ENCODE measurements around the gene SRRM4. TPM values are rescaled to one million over a fixed set of nuclear protein-coding genes. Genes with fewer than 3 reads are reported as not detected.

The SRRM4 gene
- total RNA-seq, 4 donors from 2014 or later: 0.10 to 0.27 TPM; not detected in 2

- DNase-seq: no peak
- no peaks in the 10 kb centered on the region for H3K27me3 ChIP-seq
- 76 to 84% methylated on average over 5 of the region's 5 CpGs for WGBS, 2 donors
- H3K27ac ChIP-seq: no peak overlapping the region
- H3K4me3 ChIP-seq (replicated peaks in 1 of 3): no peak overlapping the region
- H3K36me3 ChIP-seq: no peaks in the 10 kb centered on the region
- no peaks in the 10 kb centered on the region for H3K9me3 ChIP-seq
- H3K4me1 ChIP-seq: no peaks in the 10 kb centered on the region
- intact Hi-C loops (cut with DNase I): no loop called here
- TF ChIP-seq POLR2A (IDR thresholded peaks at IDR 0.05) (no peak), CTCF (IDR thresholded peaks at IDR 0.05) (no peak)
Measured at GRCh38 chr12:119071638-119072231, 90.4 kb downstream of the SRRM4 start.

GRCh38 chr12:119072440-119072839 is 91.1 kb downstream of the SRRM4 start:
- no peaks in the 10 kb centered on the region for H3K9me3 ChIP-seq
- WGBS, 2 donors: 41 to 55% methylated on average over 6 of the region's 6 CpGs
- intact Hi-C loops (cut with DNase I): no loop called here
- H3K36me3 ChIP-seq: no peaks in the 10 kb centered on the region
- H3K4me3 ChIP-seq (replicated peaks in 1 of 3): no peak overlapping the region
- no peak for DNase-seq
- H3K27me3 ChIP-seq: no peaks in the 10 kb centered on the region
- H3K4me1 ChIP-seq: no peaks in the 10 kb centered on the region
- H3K27ac ChIP-seq: no peak overlapping the region
- TF ChIP-seq POLR2A (IDR thresholded peaks at IDR 0.05) (no peak), CTCF (IDR thresholded peaks at IDR 0.05) (no peak)

- Histone ChIP-seq H3K9me3 (no peaks in the 10 kb centered on the region), H3K36me3 (no peaks in the 10 kb centered on the region), H3K4me1 (no peaks in the 10 kb centered on the region), H3K27ac (no peak overlapping the region), H3K4me3 (replicated peaks in 1 of 3) (no peak overlapping the region), H3K27me3 (no peaks in the 10 kb centered on the region)
- intact Hi-C loops (cut with DNase I): no loop called here
- no peak for DNase-seq
- 48 to 54% methylated on average over 3 of the region's 3 CpGs for whole genome bisulfite sequencing, 2 donors
- TF ChIP-seq CTCF (IDR thresholded peaks at IDR 0.05) (no peak), POLR2A (IDR thresholded peaks at IDR 0.05) (no peak)
Measured at GRCh38 chr12:119075222-119075787, 94.0 kb downstream of the SRRM4 start.

GRCh38 chr12:119075918-119076317 is 94.6 kb downstream of the SRRM4 start:
- TF ChIP-seq POLR2A (IDR thresholded peaks at IDR 0.05): no peak
- intact Hi-C loops (cut with DNase I): no loop called here
- DNase-seq: no peak

DNA sequence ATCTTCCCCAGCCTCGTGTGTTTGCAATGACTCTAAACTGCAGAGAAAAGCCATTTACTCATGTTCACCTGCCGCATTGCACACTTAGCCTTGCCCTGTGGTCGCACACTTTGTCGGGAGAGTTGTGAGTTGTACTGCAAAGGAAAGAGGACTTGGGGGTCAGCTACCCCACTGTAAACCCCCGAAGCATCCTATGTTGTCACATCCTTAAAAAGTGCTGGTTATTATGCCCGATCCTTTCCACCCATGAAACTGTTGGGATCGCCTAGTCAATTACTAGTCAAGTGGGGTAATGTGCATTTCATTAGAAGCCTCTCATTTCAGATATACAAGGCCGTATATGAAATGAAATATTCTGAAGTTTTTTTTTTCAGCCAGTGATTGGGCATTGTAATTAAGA is 98.2 kb downstream of the SRRM4 start:
- WGBS, 2 donors: 83 to 84% methylated on average over 8 of the region's 8 CpGs

More at GRCh38 chr12:119075918-119076317, 94.6 kb downstream of the SRRM4 start:
- H3K27me3 ChIP-seq: no peaks in the 10 kb centered on the region
- no peaks in the 10 kb centered on the region for H3K4me1 ChIP-seq
- H3K36me3 ChIP-seq: no peaks in the 10 kb centered on the region
- 94 to 95% methylated on average over 2 of the region's 2 CpGs for WGBS, 2 donors
- H3K27ac ChIP-seq: no peak overlapping the region
- no peak overlapping the region for H3K4me3 ChIP-seq (replicated peaks in 1 of 3)
- no peaks in the 10 kb centered on the region for H3K9me3 ChIP-seq

More for the DNA sequence above, 98.2 kb downstream of the SRRM4 start:
- Histone ChIP-seq H3K4me3 (replicated peaks in 1 of 3) (no peak overlapping the region), H3K36me3 (no peaks in the 10 kb centered on the region), H3K9me3 (no peaks in the 10 kb centered on the region), H3K27ac (no peak overlapping the region), H3K27me3 (no peaks in the 10 kb centered on the region), H3K4me1 (peaks cover 3 to 7% of the 10 kb centered on the region in 2 donors)
- intact Hi-C loops (cut with DNase I): no loop called here
- no peak for TF ChIP-seq CTCF (IDR thresholded peaks at IDR 0.05)
- TF ChIP-seq POLR2A (IDR thresholded peaks at IDR 0.05): no peak
- DNase-seq: no peak

Data from thyroid gland (tissue), 4 donors.